ENCODE results near the gene PITPNM2.

PITPNM2 gene

GRCh38 chr12:123142921-123143735 lies 7.8 kb downstream of the PITPNM2 start:
- no peak for DNase-seq

GRCh38 chr12:123142518-123142840 lies 8.4 kb downstream of the PITPNM2 start:
- DNase-seq = no peak

DNA sequence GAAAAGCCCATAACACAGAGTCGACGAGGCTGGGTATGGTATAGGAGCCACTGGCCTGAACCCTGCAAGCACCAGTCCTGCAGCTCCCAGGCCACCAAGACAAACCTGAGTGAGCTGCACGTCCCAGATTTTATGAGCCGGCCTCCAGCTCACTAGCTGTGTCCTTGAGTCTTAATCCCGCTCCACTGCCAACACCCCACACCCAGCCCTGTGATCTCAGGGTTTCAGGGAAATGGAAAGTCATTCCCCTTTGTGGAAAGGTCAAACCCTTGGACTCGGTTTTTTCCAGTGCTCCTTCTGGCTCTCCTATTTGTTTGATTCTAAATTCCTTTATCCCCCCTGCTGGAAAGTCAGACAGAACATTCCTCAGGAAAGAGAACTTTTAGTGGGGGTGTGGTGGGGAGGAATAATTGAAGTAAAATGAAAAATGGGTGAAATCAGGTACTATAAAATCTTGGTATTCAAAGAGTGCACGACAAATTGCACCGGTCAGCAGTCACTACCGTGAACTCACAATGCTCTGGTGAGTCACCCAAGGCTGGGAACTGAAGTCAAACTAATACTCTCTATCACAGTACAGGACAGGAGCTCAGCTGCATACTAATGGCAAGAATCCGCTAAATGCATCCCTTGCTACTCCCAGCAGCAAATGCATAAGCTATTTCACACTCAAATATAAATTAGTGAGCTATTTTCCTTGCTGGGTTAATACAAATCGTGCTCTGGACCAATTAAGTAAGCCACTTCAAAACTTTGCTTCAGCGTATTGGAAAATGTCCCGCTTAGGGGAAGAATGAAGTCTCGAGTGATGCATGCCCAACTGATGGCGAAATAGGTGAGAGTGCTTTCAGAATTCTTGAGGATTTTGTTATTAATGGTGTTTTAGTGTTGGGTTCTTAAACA lies 9.0 kb downstream of the PITPNM2 start:
- DNase-seq = no peak

DNA sequence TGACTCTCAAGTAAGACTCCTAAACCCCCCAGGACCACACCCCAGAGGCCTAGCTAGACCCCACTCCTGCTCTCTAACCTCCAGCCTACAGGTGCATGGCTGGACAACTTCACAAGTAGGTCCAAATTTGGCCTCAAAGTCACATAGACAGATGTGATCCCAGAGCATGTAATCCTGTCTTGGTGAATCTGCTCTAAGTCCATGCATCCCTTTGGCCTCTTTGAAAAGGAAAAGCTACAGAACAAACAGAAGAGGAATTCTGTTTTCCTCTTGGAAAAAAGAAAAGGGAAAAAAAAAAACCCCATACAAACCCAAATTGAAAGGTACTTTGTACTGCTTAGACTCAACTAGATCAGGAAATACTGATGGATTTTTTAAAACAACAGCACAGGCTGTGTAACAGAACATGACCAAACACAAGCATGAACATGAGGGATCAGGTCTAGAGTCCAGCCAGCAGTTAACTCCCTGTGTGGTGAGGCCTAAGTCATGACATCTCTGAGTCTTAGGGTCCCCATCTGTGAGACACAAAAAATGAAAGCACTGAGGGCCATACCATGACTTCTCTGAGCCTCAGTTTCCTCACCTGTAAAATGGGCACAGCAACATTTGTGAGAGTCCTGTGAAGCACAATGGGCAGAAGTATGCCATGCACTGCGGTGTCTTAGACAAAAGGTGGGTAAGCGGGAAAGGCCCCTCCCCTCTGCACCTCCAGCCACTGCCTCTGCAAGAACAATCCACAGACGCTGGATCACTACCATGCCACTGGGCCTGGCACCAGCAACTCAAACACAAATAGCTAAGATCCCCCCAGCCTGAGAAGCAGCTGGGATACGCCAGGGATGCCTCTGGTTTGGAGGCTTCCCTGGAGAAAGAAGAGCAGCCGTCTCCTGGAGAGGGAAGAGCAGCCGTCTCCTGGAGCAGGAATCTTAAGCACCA lies 9.9 kb downstream of the PITPNM2 start:
- DNase-seq = no peak

GRCh38 chr12:123139926-123140675 lies 10.8 kb downstream of the PITPNM2 start:
- no peak for DNase-seq

DNA sequence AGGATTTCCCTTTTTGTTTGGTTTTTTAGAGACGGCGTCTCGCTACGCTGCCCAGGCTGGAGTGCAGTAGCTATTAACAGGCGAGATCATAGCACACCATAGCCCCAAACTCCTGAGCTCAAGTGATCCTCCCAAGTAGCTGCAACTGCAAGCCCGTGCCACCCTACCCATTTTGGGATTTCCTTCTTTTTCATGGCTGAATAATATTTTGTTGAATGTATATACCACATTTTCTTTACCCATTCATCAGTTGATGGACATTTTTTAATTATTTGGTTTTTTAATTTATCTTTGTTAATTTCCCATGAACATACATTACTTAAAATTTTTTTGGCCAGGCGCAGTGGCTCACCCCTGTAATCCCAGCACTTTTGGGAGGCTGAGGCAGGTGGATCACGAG lies 15.2 kb downstream of the PITPNM2 start:
- DNase-seq = no peak

- no peak for DNase-seq
These were observed 16.1 kb downstream of the PITPNM2 start for GRCh38 chr12:123134826-123135225.

- no peak for DNase-seq
These were observed 16.6 kb downstream of the PITPNM2 start for GRCh38 chr12:123134271-123134671.

GRCh38 chr12:123133701-123134100 lies 17.2 kb downstream of the PITPNM2 start:
- no peak for DNase-seq

DNA sequence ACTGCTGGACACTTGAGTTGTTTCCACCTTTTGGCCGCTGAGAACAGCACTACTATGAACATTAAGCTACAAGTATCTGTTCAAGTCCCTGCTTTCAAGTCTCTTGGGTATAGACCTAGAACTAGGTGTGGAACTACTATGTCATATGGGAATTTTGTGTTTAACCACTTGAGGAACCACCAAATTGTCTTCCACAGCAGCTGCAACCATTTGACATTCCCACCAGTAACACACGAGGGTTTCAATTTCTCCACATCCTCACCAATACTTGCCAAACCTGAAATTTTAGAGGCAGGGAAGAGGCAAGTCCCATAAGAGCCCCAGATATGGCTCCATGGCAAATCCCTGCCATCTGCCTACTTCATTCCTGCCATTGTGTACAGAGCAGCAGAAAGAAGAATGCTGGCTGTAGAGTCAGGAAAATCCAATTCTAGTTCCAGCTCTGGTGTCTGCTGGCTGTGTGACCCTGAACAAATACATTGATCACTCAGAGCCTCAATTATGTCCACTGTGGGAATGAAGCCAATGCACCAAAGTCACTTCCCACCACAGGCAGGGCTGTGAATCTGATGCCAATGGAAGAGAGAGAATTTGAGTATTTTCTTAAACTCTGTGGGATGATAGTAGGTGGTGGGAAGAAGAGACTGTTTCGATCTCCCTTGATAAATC lies 17.8 kb downstream of the PITPNM2 start:
- no peak for DNase-seq

DNA sequence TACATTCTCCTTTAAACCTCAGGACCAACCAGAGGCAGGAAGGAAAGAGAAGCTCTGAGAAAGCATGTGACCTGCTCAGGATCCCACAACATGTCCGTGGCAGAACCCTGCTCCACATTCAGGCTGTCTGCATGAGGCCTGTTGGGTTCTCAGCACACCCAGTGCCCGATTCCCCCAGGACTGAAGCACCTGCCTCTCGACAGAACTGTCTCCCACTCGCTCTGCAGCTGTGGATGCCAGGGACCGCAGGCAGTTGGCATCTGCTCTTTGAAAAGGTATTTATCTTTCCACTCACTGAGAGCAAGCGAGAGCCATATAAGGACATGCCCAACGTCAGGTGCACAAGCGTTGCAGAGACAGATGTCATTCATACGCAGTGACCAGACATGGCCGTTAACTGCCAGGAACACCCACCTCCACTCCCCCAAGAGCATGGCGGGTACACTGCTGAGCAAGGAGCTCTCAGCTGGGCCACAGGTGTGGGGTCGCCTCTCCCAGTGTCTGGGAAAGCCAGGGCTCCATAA lies 18.9 kb downstream of the PITPNM2 start:
- DNase-seq = peak; percentile 52

DNA sequence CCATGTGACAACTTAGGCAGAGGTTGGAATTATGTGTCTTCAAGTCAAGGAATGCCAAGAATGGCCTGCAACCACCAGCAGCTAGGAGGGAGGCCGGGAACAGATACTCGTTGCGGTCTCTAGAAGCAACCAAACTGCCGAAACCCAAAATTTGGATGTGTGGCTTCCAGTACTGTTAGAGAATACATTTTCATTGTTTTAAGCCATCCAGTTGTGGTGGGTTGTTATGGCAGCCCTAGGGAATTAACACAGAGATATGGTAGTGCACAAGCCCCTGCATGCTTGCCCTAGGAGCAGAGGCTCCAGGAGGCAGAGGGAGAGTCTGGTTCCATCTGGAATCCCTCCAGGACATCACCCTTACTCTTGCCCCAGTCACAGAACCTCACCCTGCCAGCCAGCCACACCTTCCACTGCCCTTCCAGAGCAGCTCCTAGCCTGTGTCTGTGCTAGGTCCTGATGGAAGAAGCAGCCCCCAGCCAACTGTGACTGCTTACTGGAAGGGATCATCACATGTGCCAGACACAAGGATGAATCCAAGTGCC lies 19.5 kb downstream of the PITPNM2 start:
- DNase-seq = no peak

- DNase-seq = no peak
These were observed 21.3 kb downstream of the PITPNM2 start for GRCh38 chr12:123129621-123130020.

GRCh38 chr12:123127182-123127495 lies 23.8 kb downstream of the PITPNM2 start:
- no peak for DNase-seq

- no peak for DNase-seq
These were observed 24.4 kb downstream of the PITPNM2 start for GRCh38 chr12:123126294-123127181.

GRCh38 chr12:123122626-123123025 lies 28.3 kb downstream of the PITPNM2 start:
- DNase-seq = no peak

DNA sequence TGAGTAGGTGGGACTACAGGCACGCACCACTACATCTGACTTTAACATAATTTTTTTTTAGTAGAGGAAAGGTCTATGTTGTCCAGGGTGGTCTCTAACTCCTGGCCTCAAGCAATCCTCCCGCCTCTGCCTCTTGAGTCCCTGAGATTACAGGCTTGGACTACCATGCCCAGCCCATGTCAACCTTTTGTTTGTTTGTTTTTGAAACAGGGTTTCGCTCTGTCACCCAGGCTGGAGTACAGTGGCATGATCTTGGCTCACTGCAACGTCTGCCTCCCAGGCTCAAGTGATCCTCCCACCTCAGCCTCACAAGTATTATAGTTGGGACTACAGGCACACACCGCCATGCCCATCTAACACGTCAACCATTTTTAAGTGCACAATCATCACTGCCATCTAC lies 29.2 kb downstream of the PITPNM2 start:
- DNase-seq = no peak

GRCh38 chr12:123120452-123121166 lies 30.3 kb downstream of the PITPNM2 start:
- peak; percentile 27 for DNase-seq

- DNase-seq = peak; percentile 39
These were observed 31.1 kb downstream of the PITPNM2 start for GRCh38 chr12:123119808-123120207.

All from CD4-positive, alpha-beta T cell treated with Interleukin-17A for 1 hour (primary cell).